Fibroblast of the aortic adventitia (primary cell): Measurements from ENCODE around the gene SKOR1. TPM values are rescaled to one million over a fixed set of nuclear protein-coding genes. Genes with fewer than 3 reads are reported as not detected.

ENCODE experiments used
- DNase-seq: peaks from one replicate; pipeline ENCODE4 v3.0.0-alpha.2; 2010; ENCODE audit warnings: low read depth
- H3K4me3 ChIP-seq: 2 replicates; pipeline ENCODE4 v1.5.1; 2011; ENCODE audit warnings: low read depth, mild to moderate bottlenecking, control low read depth, low read length, moderate library complexity
- CTCF ChIP-seq: IDR thresholded peaks from 2 replicates; pipeline ENCODE4 v1.5.1; 2011; ENCODE audit warnings: mild to moderate bottlenecking, low read length, control low read depth, inconsistent platforms; ENCODE audit not compliant: insufficient read depth
- total RNA-seq: library from RNA; depleted of rRNA; stranded (reverse); fragments of >200 nt; gene quantifications from 2 replicates; pipeline ENCODE4 v1.2.3, GENCODE V29; 2012; ENCODE audit warnings: low replicate concordance

Gene SKOR1
- total RNA-seq, 1 donor = 0.09 TPM

- H3K4me3 ChIP-seq = no peak overlapping the region
- TF ChIP-seq CTCF = no peak
- no peak for DNase-seq
Measured at GRCh38 chr15:67784090-67784781, 41.1 kb upstream of the SKOR1 start.

GRCh38 chr15:67784856-67785430, 40.4 kb upstream of the SKOR1 start:
- H3K4me3 ChIP-seq = no peak overlapping the region
- no peak for TF ChIP-seq CTCF
- no peak for DNase-seq

GRCh38 chr15:67785431-67785830, 39.9 kb upstream of the SKOR1 start:
- no peak for TF ChIP-seq CTCF
- H3K4me3 ChIP-seq = no peak overlapping the region
- DNase-seq = no peak

- TF ChIP-seq CTCF = no peak
- no peak overlapping the region for H3K4me3 ChIP-seq
- DNase-seq = no peak
Measured at GRCh38 chr15:67786646-67787045, 38.7 kb upstream of the SKOR1 start.

DNA sequence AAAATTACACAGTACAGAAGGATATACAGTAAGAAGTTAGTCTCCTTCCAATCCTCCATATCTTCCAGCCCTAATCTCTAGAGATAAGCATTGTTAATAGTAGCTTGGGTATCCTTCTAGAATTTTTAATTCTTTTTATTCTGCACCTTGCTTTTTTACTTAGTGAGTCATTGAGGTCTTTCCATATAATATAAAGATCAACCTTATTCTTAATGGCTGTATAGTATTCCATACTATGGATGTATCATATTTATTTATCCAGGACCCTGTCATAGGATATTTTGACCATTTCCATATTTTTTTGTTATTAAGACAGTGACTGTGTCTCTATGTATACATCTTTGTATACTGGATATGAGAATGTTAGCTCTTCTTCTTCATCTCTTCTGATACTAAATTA, 36.3 kb upstream of the SKOR1 start:
- no peak for TF ChIP-seq CTCF
- no peak for DNase-seq

DNA sequence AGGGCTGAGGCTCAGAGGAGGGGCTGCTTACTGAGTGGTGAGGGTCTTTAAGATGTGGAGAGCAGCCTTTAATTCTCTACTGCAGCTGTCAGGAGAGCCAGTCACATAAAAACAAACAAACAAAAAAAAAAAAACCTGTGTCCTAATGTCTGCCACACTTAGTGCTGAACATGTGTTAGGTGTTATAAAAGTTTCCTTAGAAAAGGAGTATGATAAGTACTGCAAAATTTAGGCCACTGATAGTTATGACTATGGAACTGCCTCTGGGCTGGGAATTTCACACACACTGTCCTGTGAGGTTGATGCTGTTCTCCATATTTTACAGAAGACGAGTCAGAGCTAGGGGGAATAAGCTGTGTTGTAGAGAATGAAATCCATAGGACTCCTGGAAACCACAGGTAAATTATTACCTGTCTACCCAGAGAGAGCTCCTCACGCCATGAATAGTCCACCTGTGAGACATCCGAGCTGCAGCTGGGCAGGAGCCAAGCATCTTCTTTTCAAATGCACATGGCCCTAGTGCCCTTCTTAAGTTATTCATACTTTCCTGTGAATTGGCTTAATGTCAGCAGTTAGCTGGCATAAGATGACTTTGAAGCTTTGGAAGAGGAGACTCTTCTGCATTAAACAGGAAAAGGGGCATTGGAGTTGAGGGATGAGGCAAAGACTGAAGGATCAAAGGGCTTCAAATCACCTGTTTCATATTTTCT, 34.5 kb upstream of the SKOR1 start:
- no peak for TF ChIP-seq CTCF
- DNase-seq = no peak

More for the DNA sequence above, 36.3 kb upstream of the SKOR1 start:
- no peak overlapping the region for H3K4me3 ChIP-seq

More for the DNA sequence above, 34.5 kb upstream of the SKOR1 start:
- H3K4me3 ChIP-seq = no peak overlapping the region
